ENCODE data around the gene LMNB1. TPM values are rescaled to one million over a fixed set of nuclear protein-coding genes. Genes with fewer than 3 reads are reported as not detected.
"Not testable (repeated sequence)": the region's sequence is repeated elsewhere in the genome, so short reads cannot be mapped to it uniquely, and the experiment has no call there.

Gene LMNB1
- total RNA-seq, 2 donors from 2014 or later = 58.0 to 216 TPM

DNA sequence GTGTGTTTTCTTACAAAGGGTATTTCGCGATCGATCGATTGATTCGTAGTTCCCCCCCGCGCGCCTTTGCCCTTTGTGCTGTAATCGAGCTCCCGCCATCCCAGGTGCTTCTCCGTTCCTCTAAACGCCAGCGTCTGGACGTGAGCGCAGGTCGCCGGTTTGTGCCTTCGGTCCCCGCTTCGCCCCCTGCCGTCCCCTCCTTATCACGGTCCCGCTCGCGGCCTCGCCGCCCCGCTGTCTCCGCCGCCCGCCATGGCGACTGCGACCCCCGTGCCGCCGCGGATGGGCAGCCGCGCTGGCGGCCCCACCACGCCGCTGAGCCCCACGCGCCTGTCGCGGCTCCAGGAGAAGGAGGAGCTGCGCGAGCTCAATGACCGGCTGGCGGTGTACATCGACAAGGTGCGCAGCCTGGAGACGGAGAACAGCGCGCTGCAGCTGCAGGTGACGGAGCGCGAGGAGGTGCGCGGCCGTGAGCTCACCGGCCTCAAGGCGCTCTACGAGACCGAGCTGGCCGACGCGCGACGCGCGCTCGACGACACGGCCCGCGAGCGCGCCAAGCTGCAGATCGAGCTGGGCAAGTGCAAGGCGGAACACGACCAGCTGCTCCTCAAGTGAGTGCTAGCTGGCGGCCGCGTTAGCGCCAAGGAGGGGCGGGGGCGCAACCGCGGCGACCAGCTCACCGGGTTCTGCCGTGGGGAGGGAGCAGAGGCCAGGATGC, 480 bp downstream of the LMNB1 start:
- H3K9ac ChIP-seq (ENCODE audit: low read depth in 2 of 2, low read length in 2 of 2) = peak overlapping the region; percentile 83 to 98
- peak overlapping the region; percentile 81 for H3K4me3 ChIP-seq
- H3K36me3 ChIP-seq = no peaks in the 10 kb centered on the region
- no peaks in the 10 kb centered on the region for H3K9me3 ChIP-seq
- intact Hi-C loops (cut with DNase I) = no loop called here
- TF ChIP-seq CTCF (IDR thresholded peaks at IDR 0.05) = no peak
- no peaks in the 10 kb centered on the region for H3K4me1 ChIP-seq
- DNase-seq = peak; percentile 50
- H3K27me3 ChIP-seq = no peaks in the 10 kb centered on the region
- H3K27ac ChIP-seq = peak overlapping the region; percentile 89

GRCh38 chr5:126777975-126778674, 1.2 kb downstream of the LMNB1 start:
- no peaks in the 10 kb centered on the region for H3K4me1 ChIP-seq
- peak overlapping the region; percentile 83 to 98 for H3K9ac ChIP-seq (ENCODE audit: low read depth in 2 of 2, low read length in 2 of 2)
- no peaks in the 10 kb centered on the region for H3K36me3 ChIP-seq
- TF ChIP-seq CTCF (IDR thresholded peaks at IDR 0.05) = no peak
- no peaks in the 10 kb centered on the region for H3K9me3 ChIP-seq
- peak overlapping the region; percentile 89 for H3K27ac ChIP-seq
- peak overlapping the region; percentile 81 for H3K4me3 ChIP-seq
- intact Hi-C loops (cut with DNase I) = no loop called here
- no peaks in the 10 kb centered on the region for H3K27me3 ChIP-seq
- peak; percentile 96 for DNase-seq

GRCh38 chr5:126778675-126779403, 1.9 kb downstream of the LMNB1 start:
- H3K9me3 ChIP-seq = no peaks in the 10 kb centered on the region
- H3K4me3 ChIP-seq = peak overlapping the region; percentile 81
- H3K36me3 ChIP-seq = no peaks in the 10 kb centered on the region
- intact Hi-C loops (cut with DNase I) = no loop called here
- H3K9ac ChIP-seq (ENCODE audit: low read depth in 2 of 2, low read length in 2 of 2) = peak overlapping the region in 1 of 2 donors; percentile 83
- no peaks in the 10 kb centered on the region for H3K27me3 ChIP-seq
- H3K4me1 ChIP-seq = no peaks in the 10 kb centered on the region
- H3K27ac ChIP-seq = peak overlapping the region; percentile 89
- no peak for DNase-seq
- TF ChIP-seq CTCF (IDR thresholded peaks at IDR 0.05) = no peak

GRCh38 chr5:126780165-126780827, 3.4 kb downstream of the LMNB1 start:
- intact Hi-C loops (cut with DNase I) = loop anchor here (5.0 kb wide), 2 partner anchors 103 to 123 kb away; no protein-coding TSS in a partner anchor

GRCh38 chr5:126788409-126788808, 11.5 kb downstream of the LMNB1 start:
- DNase-seq; H3K27ac ChIP-seq; intact Hi-C loops (cut with DNase I); H3K36me3 ChIP-seq; H3K4me1 ChIP-seq; H3K27me3 ChIP-seq; H3K9ac ChIP-seq (ENCODE audit: low read depth in 2 of 2, low read length in 2 of 2); H3K9me3 ChIP-seq; H3K4me3 ChIP-seq: not testable (repeated sequence)

More at GRCh38 chr5:126780165-126780827, 3.4 kb downstream of the LMNB1 start:
- Histone ChIP-seq H3K36me3 (no peaks in the 10 kb centered on the region), H3K9me3 (no peaks in the 10 kb centered on the region), H3K4me3 (no peak overlapping the region), H3K27ac (no peak overlapping the region), H3K9ac (ENCODE audit: low read depth in 2 of 2, low read length in 2 of 2) (no peak overlapping the region), H3K27me3 (no peaks in the 10 kb centered on the region), H3K4me1 (no peaks in the 10 kb centered on the region)
- peak; percentile 47 for DNase-seq
- TF ChIP-seq CTCF (IDR thresholded peaks at IDR 0.05) = peak; percentile 70
